Heart right ventricle (tissue), 16 donors: ENCODE measurements around the gene RGL1. TPM values are rescaled to one million over a fixed set of nuclear protein-coding genes. Genes with fewer than 3 reads are reported as not detected.

Experiments used
- ATAC-seq, 8 donors: fragments of 200-7000 bp; cut with Tn5 transposase; one replicate each; pipeline ENCODE4 v1.9.1; 2020; ENCODE audit warnings: mild to moderate bottlenecking in 8 of 8, moderate library complexity in 8 of 8, moderate number of reproducible peaks in 1 of 8
- DNase-seq, 2 donors: peaks; one replicate each; pipeline ENCODE4 v3.0.0-alpha.2; 2020
- H3K27ac ChIP-seq, 10 donors: fragments of 200-600 bp; sonication (generic) in 2 of 10; one replicate each; pipeline versions ENCODE4 v1.5.0 to v1.8.0; 2020 to 2022; ENCODE audit warnings: mild to moderate bottlenecking in 3 of 10
- H3K27me3 ChIP-seq, 7 donors: fragments of 200-600 bp; one replicate each; pipeline ENCODE4 v1.8.0; 2021 to 2022; ENCODE audit warnings: mild to moderate bottlenecking in 2 of 7
- H3K36me3 ChIP-seq, 9 donors: fragments of 200-600 bp; sonication (generic) in 1 of 9; one replicate each; pipeline versions ENCODE4 v1.5.0 to v1.8.0; 2020 to 2022; ENCODE audit warnings: mild to moderate bottlenecking in 2 of 9
- H3K4me1 ChIP-seq, 9 donors: fragments of 200-600 bp; sonication (generic) in 1 of 9; one replicate each; pipeline versions ENCODE4 v1.5.0 to v1.8.0; 2020 to 2022; ENCODE audit warnings: mild to moderate bottlenecking in 4 of 9
- H3K4me3 ChIP-seq, 10 donors: fragments of 200-600 bp; sonication (generic) in 2 of 10; one replicate each; pipeline versions ENCODE4 v1.5.0 to v1.8.0; 2020 to 2022; ENCODE audit warnings: mild to moderate bottlenecking in 7 of 10, moderate library complexity in 2 of 10
- H3K9me3 ChIP-seq, 11 donors: fragments of 200-600 bp in 10 of 11; sonication (generic) in 2 of 11; one replicate each; pipeline versions ENCODE4 v1.5.0 to v1.8.0; 2013 to 2022; ENCODE audit warnings: mild to moderate bottlenecking in 2 of 11, control low read depth in 1 of 11, moderate library complexity in 1 of 11
- CTCF ChIP-seq, 9 donors: fragments of 200-600 bp; sonication (generic) in 2 of 9; IDR thresholded peaks; one replicate each; pipeline versions ENCODE4 v1.5.0 to v1.8.0; 2021 to 2022; ENCODE audit warnings: antibody characterized with exemption in 9 of 9, mild to moderate bottlenecking in 5 of 9, moderate library complexity in 1 of 9
- WGBS, 2 donors: extraction: QIAGEN DNeasy Blood & Tissue Kit; methylation state at CpG; one replicate each; pipeline ENCODE4 v1.1.7; 2013; ENCODE audit warnings: inconsistent platforms in 1 of 2; 5-methylcytosine and 5-hydroxymethylcytosine counted together
- intact Hi-C, 10 donors: fragments of 100-400 bp; cut with DNase I; formaldehyde crosslinking; loops; one replicate each; pipeline versions ENCODE4 v1.11.1 to v1.14.2; 2022
- polyA plus RNA-seq, 2 donors: library from polyadenylated mRNA; stranded (reverse); fragments of 200-250 nt; gene quantifications; one replicate each; pipeline ENCODE4 v1.2.3, GENCODE V29; 2013
- total RNA-seq, 10 donors: library from RNA; stranded (reverse); fragmentation: NEBNext Ultra II Directional in 3 of 10; extraction: Animal tissue kit (Norgen Biotek cat#: 25700) in 3 of 10; gene quantifications; one replicate each; pipeline versions ENCODE4 v1.2.1 to v1.2.4, GENCODE V29; 2021 to 2023
- donor health status: Arrhythmogenic right ventricular cardiomyopathy.
- donor health status: ischemic (EF 13 %, LVEDD 7.1; RV severe dilation, severe dysfunction).
- donor health status: healthy with polysubstance abuse.
- donor health status: DM: no; HTN: yes; CAD: no.
- donor health status: DM: no; HTN: no; CAD: no.
- donor health status: ischemic (EF 25% LVEDD 6.9; RV normal size, moderate dysfunction).
- donor health status: ischemic (EF 25% LVEDD 5.7; RV mildly dilated, moderate dysfunction).
- donor health status: healthy.
- donor health status: DM: yes; HTN: yes; CAD: no.
- donor health status: Ischemic cardiomyopathy.
- donor health status: ischemic (EF 35%, LVEDD 5.7; RV mildly dilated, moderate dysfunction).
- donor health status: nonischemic (EF 11% LVEDD 7.7; RV severe dilation, severe dysfunction).
- donor health status: DM: yes; HTN: yes; CAD: no.
- donor health status: PGD.
- donor health status: ischemic (EF 29% LVEDD 5.4; RV normal size, mild dysfunction).
- donor health status: nonischemic (EF 23%, LVEDD 6.1; RV moderate dilation, normal function).

RGL1 gene
- total and polyA plus RNA-seq, 12 donors, result 3.8 to 33.4 (median 18.4) TPM

DNA sequence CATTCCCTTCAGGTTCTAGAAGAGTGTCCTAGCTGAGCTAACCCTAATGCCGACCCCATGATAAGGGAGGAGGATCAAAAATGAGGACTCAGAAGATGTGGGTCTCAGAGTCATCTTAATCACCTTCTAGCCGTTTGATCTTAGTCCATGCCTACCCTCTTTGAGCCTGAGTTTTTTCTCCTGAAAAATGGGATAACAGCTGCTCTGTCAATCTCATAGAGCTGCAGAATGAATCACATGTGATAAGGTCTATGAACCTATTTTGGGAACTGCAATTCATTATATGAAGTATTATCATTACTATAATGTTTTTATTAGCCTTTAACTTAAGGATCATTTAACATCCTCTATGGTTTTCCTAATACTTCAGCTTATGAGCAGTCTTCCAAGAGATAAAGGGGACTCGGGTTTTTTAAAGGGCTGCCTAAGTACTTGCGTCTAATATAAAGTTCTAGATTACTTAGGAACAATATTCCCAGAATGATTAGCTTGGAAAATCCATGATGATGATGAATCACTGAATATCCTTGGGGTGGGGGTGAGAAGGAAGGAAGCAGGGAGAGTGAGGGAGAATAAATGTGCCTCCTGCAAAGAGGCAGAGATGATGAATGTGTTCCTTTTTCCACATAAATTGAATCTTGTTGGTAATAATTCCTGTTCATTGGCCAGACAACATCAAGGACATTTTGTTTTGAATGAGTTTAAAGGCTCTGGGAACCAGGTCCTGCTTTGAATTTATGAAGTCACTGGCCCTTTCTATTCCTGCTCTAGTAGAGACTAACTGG is 165.8 kb downstream of the RGL1 start:
- Histone ChIP-seq H3K27me3 (no peaks in the 10 kb centered on the region), H3K4me1 (no peaks in the 10 kb centered on the region), H3K4me3 (no peak overlapping the region), H3K36me3 (peaks cover 0 to 64% (median 0%) of the 10 kb centered on the region in 9 donors), H3K9me3 (no peaks in the 10 kb centered on the region), H3K27ac (no peak overlapping the region)
- DNase-seq, result no peak
- no peak for TF ChIP-seq CTCF (IDR thresholded peaks at IDR 0.05)
- ATAC-seq, result no peak
- intact Hi-C loops, result no loop called here
- WGBS, 2 donors, result 55 to 62% methylated on average over 4 of the region's 4 CpGs

DNA sequence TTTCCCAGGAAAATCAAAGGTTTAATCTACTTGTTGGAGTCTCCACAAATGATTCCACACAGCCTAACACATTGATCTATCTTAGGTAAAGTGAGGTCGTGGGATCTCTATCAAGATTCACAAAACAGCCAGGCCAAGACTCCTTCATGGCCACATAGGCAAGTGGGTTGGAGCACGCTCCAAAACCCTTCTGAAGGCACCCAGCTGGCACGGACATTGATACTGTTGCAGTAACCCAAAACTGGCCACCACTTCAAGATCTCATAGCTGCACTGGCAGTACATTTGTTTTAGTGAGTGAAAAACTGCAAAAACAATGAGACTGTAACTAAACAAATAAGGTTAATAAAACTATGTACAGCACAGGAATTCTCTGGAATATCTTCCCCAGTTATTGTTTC is 170.7 kb downstream of the RGL1 start:
- peaks cover 0 to 26% (median 0%) of the 10 kb centered on the region in 9 donors for H3K36me3 ChIP-seq
- no peaks in the 10 kb centered on the region for H3K9me3 ChIP-seq
- H3K27ac ChIP-seq, result no peak overlapping the region
- no peak for TF ChIP-seq CTCF (IDR thresholded peaks at IDR 0.05)
- H3K27me3 ChIP-seq, result no peaks in the 10 kb centered on the region
- intact Hi-C loops, result no loop called here
- no peak for DNase-seq
- no peak overlapping the region for H3K4me3 ChIP-seq
- no peak for ATAC-seq
- WGBS, 2 donors, result 95 to 96% methylated on average over 3 of the region's 3 CpGs
- no peaks in the 10 kb centered on the region for H3K4me1 ChIP-seq

GRCh38 chr1:183977717-183978116 is 172.8 kb downstream of the RGL1 start:
- peaks cover 0 to 9% (median 0%) of the 10 kb centered on the region in 9 donors for H3K4me1 ChIP-seq
- ATAC-seq (no peak), DNase-seq (no peak)
- WGBS, 2 donors, result 81 to 89% methylated on average over 2 of the region's 2 CpGs
- H3K9me3 ChIP-seq, result no peaks in the 10 kb centered on the region
- H3K4me3 ChIP-seq, result no peak overlapping the region
- peaks cover 0 to 19% (median 0%) of the 10 kb centered on the region in 9 donors for H3K36me3 ChIP-seq
- intact Hi-C loops, result no loop called here
- TF ChIP-seq CTCF (IDR thresholded peaks at IDR 0.05), result no peak
- no peaks in the 10 kb centered on the region for H3K27me3 ChIP-seq
- H3K27ac ChIP-seq, result no peak overlapping the region

Other genes starting within 250 kb of the RGL1 start
- 10 to 100 TPM in 1 of 10 donors, 1 to 10 TPM in 9; 2.2 to 29.7 (median 5.0) TPM for gene NCF2, start 214.7 kb upstream of the RGL1 start, total RNA-seq
- gene NCF2, start 214.7 kb upstream of the RGL1 start, polyA plus RNA-seq, result 1 to 10 TPM; 1.8 to 2.5 TPM
- gene ARPC5, start 169.3 kb upstream of the RGL1 start, total RNA-seq, result 10 to 100 TPM; 23.8 to 60.2 (median 28.1) TPM
- 10 to 100 TPM; 42.4 to 57.8 TPM for gene ARPC5, start 169.3 kb upstream of the RGL1 start, polyA plus RNA-seq
- gene APOBEC4, start 151.8 kb upstream of the RGL1 start, total RNA-seq, result not detected
- not detected for gene APOBEC4, start 151.8 kb upstream of the RGL1 start, polyA plus RNA-seq
- gene COLGALT2, start 232.6 kb downstream of the RGL1 start, total RNA-seq, result 10 to 100 TPM in 1 of 10 donors, 1 to 10 TPM in 9; 1.7 to 10.9 (median 5.1) TPM
- 1 to 10 TPM; 1.4 to 2.2 TPM for gene COLGALT2, start 232.6 kb downstream of the RGL1 start, polyA plus RNA-seq
- gene TSEN15, start 246.6 kb downstream of the RGL1 start, total RNA-seq, result 10 to 100 TPM; 19.3 to 31.0 (median 25.2) TPM
- 10 to 100 TPM; 21.6 to 31.1 TPM for gene TSEN15, start 246.6 kb downstream of the RGL1 start, polyA plus RNA-seq